A549 (cell line): Measurements from ENCODE around the gene F2R. TPM values are rescaled to one million over a fixed set of nuclear protein-coding genes. Genes with fewer than 3 reads are reported as not detected.

ENCODE experiments used
- ATAC-seq, 2 experiments: fragments of 200-7000 bp in 1 of 2; fragments of >200 bp in 1 of 2; cut with Nextera tagmentation in 1 of 2; cut with Tn5 transposase in 1 of 2; 3 replicates each; pipeline versions ENCODE4 v1.8.0 to v1.9.1; 2018 to 2020; ENCODE audit warnings: mild to moderate bottlenecking in 1 of 2, moderate library complexity in 1 of 2
- CTCF ChIA-PET: fragments of 300-600 bp; sonication (Branson Sonifier 250); formaldehyde crosslinking; extraction: SDS; loops from one replicate; lab custom pipeline; 2021; ENCODE audit warnings: antibody characterized with exemption, inconsistent platforms; lab: Yijun Ruan, JAX
- POLR2A ChIA-PET: fragments of 350-600 bp; formaldehyde crosslinking; extraction: SDS; loops from one replicate; lab custom pipeline; 2021; ENCODE audit warnings: antibody characterized with exemption, inconsistent platforms; lab: Yijun Ruan, JAX
- DNase-seq, 2 experiments: peaks; one replicate each; pipeline versions ENCODE4 v3.0.0 to v3.0.0-alpha.2; 2011 to 2016; ENCODE audit warnings: low read depth in 1 of 2, low spot score in 1 of 2
- FAIRE-seq: peaks from 2 replicates; lab custom pipeline; 2011; peaks lifted over from hg19 to GRCh38; lab: Jason Lieb, UNC
- H3K27ac ChIP-seq, 2 experiments: fragments of >200 bp; sonication (Bioruptor Twin); formaldehyde crosslinking; 3 replicates each; pipeline ENCODE4 v1.5.1; 2016 to 2017
- H3K4me1 ChIP-seq: fragments of >200 bp; sonication (Bioruptor Twin); formaldehyde crosslinking; 3 replicates; pipeline ENCODE4 v1.6.1; 2016
- H3K4me2 ChIP-seq: fragments of >200 bp; sonication (Bioruptor Twin); formaldehyde crosslinking; 3 replicates; pipeline ENCODE4 v1.6.1; 2016
- H3K4me3 ChIP-seq: fragments of >200 bp; sonication (Bioruptor Twin); formaldehyde crosslinking; 3 replicates; pipeline ENCODE4 v1.5.1; 2016
- H3K9me3 ChIP-seq: fragments of >200 bp; sonication (Bioruptor Twin); formaldehyde crosslinking; 3 replicates; pipeline ENCODE4 v1.6.1; 2016
- ATOH8 ChIP-seq: fragments of 250-450 bp; sonication (Bioruptor Pico); IDR thresholded peaks from 2 replicates; pipeline ENCODE4 v1.5.0; 2020; ENCODE audit warnings: low read depth, mild to moderate bottlenecking, moderate library complexity
- CBX2 ChIP-seq: fragments of 200-600 bp; sonication (generic); IDR thresholded peaks from 2 replicates; pipeline ENCODE4 v1.6.1; 2016; ENCODE audit warnings: low read depth, mild to moderate bottlenecking, borderline replicate concordance
- CBX8 ChIP-seq: fragments of 200-600 bp; sonication (generic); IDR thresholded peaks from 2 replicates; pipeline ENCODE4 v1.6.1; 2016
- CHD4 ChIP-seq: fragments of 200-600 bp; sonication (generic); IDR thresholded peaks from 2 replicates; pipeline ENCODE4 v1.6.1; 2016; ENCODE audit warnings: antibody characterized with exemption, mild to moderate bottlenecking, borderline replicate concordance
- CTCF ChIP-seq: fragments of >200 bp; sonication (Bioruptor Twin); formaldehyde crosslinking; IDR thresholded peaks from 3 replicates; pipeline ENCODE4 v1.5.1; 2016
- EHF ChIP-seq: fragments of 250-450 bp; sonication (Bioruptor Pico); IDR thresholded peaks from 2 replicates; pipeline ENCODE4 v1.5.0; 2020; ENCODE audit warnings: mild to moderate bottlenecking
- ESRRA ChIP-seq: fragments of 150-350 bp; IDR thresholded peaks from 2 replicates; pipeline ENCODE4 v1.6.1; 2014; ENCODE audit warnings: mild to moderate bottlenecking, low read length, borderline replicate concordance
- GATA3 ChIP-seq: IDR thresholded peaks from 2 replicates; pipeline ENCODE4 v1.6.1; 2012; ENCODE audit warnings: borderline replicate concordance
- HDAC2 ChIP-seq: fragments of 200-600 bp; sonication (generic); IDR thresholded peaks from 2 replicates; pipeline ENCODE4 v1.6.1; 2016
- HEYL ChIP-seq: fragments of 250-450 bp; sonication (Bioruptor Pico); IDR thresholded peaks from 2 replicates; pipeline ENCODE4 v1.8.0; 2021; ENCODE audit warnings: mild to moderate bottlenecking, moderate library complexity
- HMGXB4 ChIP-seq: fragments of 250-450 bp; sonication (Bioruptor Pico); IDR thresholded peaks from 2 replicates; pipeline ENCODE4 v1.5.0; 2021; ENCODE audit warnings: mild to moderate bottlenecking, moderate library complexity, borderline replicate concordance
- KDM5A ChIP-seq: fragments of 200-600 bp; sonication (generic); IDR thresholded peaks from 2 replicates; pipeline ENCODE4 v1.6.1; 2016; ENCODE audit warnings: antibody characterized with exemption, mild to moderate bottlenecking
- MAX ChIP-seq: IDR thresholded peaks from 2 replicates; pipeline ENCODE4 v1.6.1; 2012
- MAZ ChIP-seq: fragments of 150-350 bp; IDR thresholded peaks from 2 replicates; pipeline ENCODE4 v1.6.1; 2014; ENCODE audit warnings: antibody characterized with exemption, low read depth, low read length, borderline replicate concordance
- NFE2L2 ChIP-seq: fragments of 150-350 bp; conservative IDR thresholded peaks from 2 replicates; pipeline ENCODE4 v1.6.1; 2014; ENCODE audit warnings: low read length
- NPAS2 ChIP-seq: fragments of 250-450 bp; sonication (Bioruptor Pico); IDR thresholded peaks from 2 replicates; pipeline ENCODE4 v1.8.0; 2022; ENCODE audit warnings: mild to moderate bottlenecking, moderate library complexity, borderline replicate concordance
- NR3C1 ChIP-seq: fragments of >200 bp; sonication (Bioruptor Twin); formaldehyde crosslinking; IDR thresholded peaks from 3 replicates; pipeline ENCODE4 v1.6.1; 2017
- PHF8 ChIP-seq: fragments of 200-600 bp; sonication (generic); IDR thresholded peaks from 2 replicates; pipeline ENCODE4 v1.6.1; 2016; ENCODE audit warnings: low read depth, mild to moderate bottlenecking, antibody characterized with exemption, moderate library complexity, borderline replicate concordance
- POLR2A ChIP-seq: IDR thresholded peaks from 2 replicates; pipeline ENCODE4 v1.6.1; 2012; ENCODE audit warnings: mild to moderate bottlenecking, low read length
- RARB ChIP-seq: fragments of 250-450 bp; sonication (Bioruptor Pico); IDR thresholded peaks from 2 replicates; pipeline ENCODE4 v1.8.0; 2021; ENCODE audit warnings: mild to moderate bottlenecking, moderate library complexity
- RCOR1 ChIP-seq: fragments of 150-350 bp; IDR thresholded peaks from 2 replicates; pipeline ENCODE4 v1.6.1; 2014; ENCODE audit warnings: antibody characterized with exemption, low read length, low read depth
- RFX5 ChIP-seq: fragments of 450-650 bp; IDR thresholded peaks from 2 replicates; pipeline ENCODE4 v1.7.1; 2014; ENCODE audit warnings: antibody characterized with exemption, mild to moderate bottlenecking, moderate library complexity
- USF2 ChIP-seq: fragments of 450-650 bp; IDR thresholded peaks from 2 replicates; pipeline ENCODE4 v1.6.1; 2014; ENCODE audit warnings: antibody characterized with exemption
- ZSCAN20 ChIP-seq: fragments of 250-450 bp; sonication (Bioruptor Pico); IDR thresholded peaks from 2 replicates; pipeline ENCODE4 v1.8.0; 2022; ENCODE audit warnings: mild to moderate bottlenecking, moderate library complexity
- WGBS: methylation state at CpG from one replicate; pipeline ENCODE4 v1.1.6; 2017; ENCODE audit errors: missing lambda C conversion rate; 5-methylcytosine and 5-hydroxymethylcytosine counted together
- polyA plus RNA-seq, 4 experiments: library from polyadenylated mRNA; depleted of rRNA in 3 of 4; stranded (reverse); fragments of >200 nt; fragmentation: RNase III in 1 of 4; extraction: RNeasy Plus Mini Kit Qiagen cat#74134 plus additional on column Dnase treatment in 1 of 4; gene quantifications; 2 replicates in 3 of 4; 3 replicates in 1 of 4; pipeline ENCODE4 v1.2.3, GENCODE V29; 2011 to 2017

F2R gene
- polyA plus RNA-seq, 2 of the 4 experiments (the other 2 are of a cell fraction) = 30.4 to 114 TPM

GRCh38 chr5:76742583-76742982, 26.7 kb downstream of the F2R start:
- peaks cover 30% of the 10 kb centered on the region for H3K4me1 ChIP-seq
- H3K27ac ChIP-seq = peak overlapping the region; percentile 42 to 46; a peak in 5 of 6 replicates
- DNase-seq = no peak
- WGBS = 80% methylated on average over 4 of the region's 4 CpGs
- ChIA-PET POLR2A (no interaction called here), CTCF (interaction anchor here (0.7 to 7.2 kb wide), 2 partner anchors 32 to 38 kb away, joined by 3 to 44 read pairs; no protein-coding TSS in a partner anchor)
- H3K4me2 ChIP-seq = no peak overlapping the region
- H3K4me3 ChIP-seq = no peak overlapping the region
- TF ChIP-seq ATOH8 = no peak
- no peak for TF ChIP-seq RCOR1
- TF ChIP-seq PHF8 = no peak
- no peak for TF ChIP-seq MAZ
- TF ChIP-seq ESRRA = no peak
- TF ChIP-seq EHF (CRISPR knock-in tag) = no peak
- no peak for TF ChIP-seq HMGXB4 (CRISPR knock-in tag)
- no peak for TF ChIP-seq USF2
- TF ChIP-seq HEYL = no peak
- no peak for TF ChIP-seq KDM5A
- no peak for TF ChIP-seq HDAC2
- no peak for TF ChIP-seq RARB (CRISPR knock-in tag)
- TF ChIP-seq GATA3 = no peak
- TF ChIP-seq, all 56 proteins: peak for 0
- ATAC-seq (no peak), FAIRE-seq (no peak)
- H3K9me3 ChIP-seq = no peaks in the 10 kb centered on the region

GRCh38 chr5:76744632-76745031, 28.7 kb downstream of the F2R start:
- FAIRE-seq = no peak

GRCh38 chr5:76745670-76746069, 29.7 kb downstream of the F2R start:
- TF ChIP-seq GATA3 = no peak
- no peak for TF ChIP-seq MAX
- no peak for TF ChIP-seq CTCF
- TF ChIP-seq NPAS2 (CRISPR knock-in tag) = no peak
- no peak for TF ChIP-seq ZSCAN20 (CRISPR knock-in tag)
- TF ChIP-seq NR3C1 = no peak
- TF ChIP-seq RFX5 = no peak
- TF ChIP-seq PHF8 = no peak
- 84% methylated on average over 3 of the region's 3 CpGs for WGBS
- H3K4me1 ChIP-seq = 0 out of 3 replicates have a peak, but pooled peaks cover 6% of the 10 kb centered on the region
- ATAC-seq (no peak), FAIRE-seq (no peak), DNase-seq (no peak)
- no peaks in the 10 kb centered on the region for H3K9me3 ChIP-seq
- ChIA-PET POLR2A (no interaction called here), CTCF (interaction anchor here (6.2 kb wide), 1 partner anchor 30 kb away, joined by 42 read pairs; no protein-coding TSS in a partner anchor)
- H3K27ac ChIP-seq = peak overlapping the region in 1 of 2 experiments; percentile 13; a peak in 1 of 6 replicates
- H3K4me3 ChIP-seq = no peak overlapping the region
- H3K4me2 ChIP-seq = no peak overlapping the region

More at GRCh38 chr5:76744632-76745031, 28.7 kb downstream of the F2R start:
- TF ChIP-seq POLR2A (no peak), NFE2L2 (no peak), RARB (CRISPR knock-in tag) (no peak), CBX8 (no peak), CHD4 (no peak), CBX2 (no peak), RFX5 (no peak)
- Histone ChIP-seq H3K9me3 (no peaks in the 10 kb centered on the region), H3K4me3 (no peak overlapping the region), H3K27ac (peak overlapping the region in 1 of 2 experiments; percentile 29; a peak in 2 of 6 replicates), H3K4me1 (peaks cover 12% of the 10 kb centered on the region; the same call in 2 of the 3 replicates), H3K4me2 (no peak overlapping the region)
- WGBS = 58% methylated on average over 2 of the region's 2 CpGs
- ATAC-seq = no peak
- no peak for DNase-seq
- ChIA-PET CTCF (interaction anchor here (6.2 kb wide), 1 partner anchor 31 kb away, joined by 42 read pairs; no protein-coding TSS in a partner anchor), POLR2A (interaction anchor here (1.5 kb wide), 1 partner anchor 60 kb away, joined by 3 read pairs; no protein-coding TSS in a partner anchor)
